ENCODE results near the gene NDUFS2. TPM values are rescaled to one million over a fixed set of nuclear protein-coding genes. Genes with fewer than 3 reads are reported as not detected.

NDUFS2 gene
- total and polyA plus RNA-seq, 10 of the 15 experiments (the other 5 are each of a cell fraction or from before 2014, with no cell fraction given), result 66.5 to 215 (median 148) TPM

DNA sequence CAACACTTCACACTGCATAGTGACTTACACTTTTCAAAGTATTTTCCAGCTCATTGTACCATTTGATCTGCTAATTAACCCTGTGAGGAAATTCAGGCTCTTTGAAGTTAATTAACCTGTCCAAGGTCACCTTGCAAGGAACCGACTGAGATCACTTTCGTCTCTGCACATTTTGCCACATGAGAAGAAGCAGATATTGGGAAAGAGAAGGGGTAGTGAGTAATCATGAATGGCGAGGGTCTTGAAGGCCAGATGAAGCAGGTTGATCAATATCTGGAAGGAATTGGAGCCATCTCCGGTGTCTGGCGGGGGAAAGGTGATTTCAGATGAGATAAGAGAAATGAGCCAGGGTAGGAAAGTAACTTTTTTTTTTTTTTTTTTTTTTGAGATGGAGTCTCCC lies 17.8 kb downstream of the NDUFS2 start:
- no peak overlapping the region for H3K4me2 ChIP-seq (ENCODE audit: control insufficient read depth, insufficient read depth)
- H3K36me3 ChIP-seq (ENCODE audit: control insufficient read depth in 2 of 2, insufficient read depth in 2 of 2, low read length in 1 of 2), result peaks cover 2 to 3% of the 10 kb centered on the region in 2 experiments; a peak in 2 of 4 replicates
- intact Hi-C loops (cut with micrococcal nuclease; ENCODE audit: unreplicated experiment), result no loop called here
- H3K4me3 ChIP-seq, result no peak overlapping the region
- RAD21 ChIA-PET (ENCODE audit: unreplicated experiment), result interaction anchor here (1.6 to 2.1 kb wide), 3 partner anchors 9 to 162 kb away, joined by 3 to 6 read pairs (median 4); no protein-coding TSS in a partner anchor
- POLR2A ChIA-PET, result interaction anchor here (0.5 to 5.7 kb wide), 2 partner anchors 17 to 150 kb away, joined by 3 to 24 read pairs; partner anchors contain the start of genes ARHGAP30 and NDUFS2
- no peaks in the 10 kb centered on the region for H3K79me2 ChIP-seq (ENCODE audit: control insufficient read depth, insufficient read depth, low read length)
- no peaks in the 10 kb centered on the region for H4K20me1 ChIP-seq (ENCODE audit: control insufficient read depth, insufficient read depth)
- H3K9ac ChIP-seq (ENCODE audit: control insufficient read depth, insufficient read depth, low read length), result no peak overlapping the region
- H2AFZ ChIP-seq (ENCODE audit: control insufficient read depth, low read depth, low read length), result no peak overlapping the region
- SMC1A ChIA-PET (ENCODE audit: uncharacterized antibody, unreplicated experiment), result interaction anchor here (0.6 to 1.9 kb wide), 10 partner anchors 10 to 150 kb away, joined by 3 to 9 read pairs (median 4); partner anchors contain the start of genes ARHGAP30 and PPOX
- TF ChIP-seq NR2C2 (IDR thresholded peaks at IDR 0.05; ENCODE audit: borderline replicate concordance, control insufficient read depth, insufficient read length, low read depth) (no peak), LARP7 (IDR thresholded peaks at IDR 0.05) (no peak), KAT2A (conservative IDR thresholded peaks at IDR 0.05; ENCODE audit: control insufficient read depth, low read depth, low read length) (no peak), EGR1 (IDR thresholded peaks at IDR 0.05; ENCODE audit: borderline replicate concordance in 1 of 2, low read depth in 2 of 2, low read length in 2 of 2) (no peak), CREB1 (IDR thresholded peaks at IDR 0.05; ENCODE audit: low read depth) (no peak), BCL11A (IDR thresholded peaks at IDR 0.05; ENCODE audit: low read depth, low read length) (no peak), ZNF687 (IDR thresholded peaks at IDR 0.05) (no peak), MXI1 (IDR thresholded peaks at IDR 0.05; ENCODE audit: low read depth, low read length) (no peak)
- no peak for ATAC-seq
- CTCF ChIA-PET, result interaction anchor here (1.2 to 17.1 kb wide), 7 partner anchors 10 to 162 kb away, joined by 3 to 385 read pairs (median 12); partner anchors contain the start of genes CFAP126 and NDUFS2
- no peaks in the 10 kb centered on the region for H3K27me3 ChIP-seq (replicated peaks in 1 of 2; ENCODE audit: control insufficient read depth in 2 of 2, insufficient read depth in 2 of 2, low read length in 1 of 2)
- in situ Hi-C loops (cut with MboI), result no loop called here
- FAIRE-seq, result no peak
- no TSS peak for BruUV-seq (replicated peaks)
- WGBS (ENCODE audit: insufficient coverage, insufficient replicate concordance, low lambda C conversion rate, missing lambda C conversion rate), result 55% methylated on average over 5 of the region's 5 CpGs
- no peak overlapping the region for H3K27ac ChIP-seq (ENCODE audit: control insufficient read depth, insufficient read depth)
- no peak for DNase-seq (ENCODE audit: low read depth, low spot score)
- H3K9me3 ChIP-seq (replicated peaks; ENCODE audit: control insufficient read depth, insufficient read depth, low read length), result no peaks in the 10 kb centered on the region
- peaks cover 22% of the 10 kb centered on the region for H3K4me1 ChIP-seq (ENCODE audit: control insufficient read depth, insufficient read depth, low read length)
